K562 (cell line): ENCODE measurements around the gene HECW1. TPM values are rescaled to one million over a fixed set of nuclear protein-coding genes. Genes with fewer than 3 reads are reported as not detected.

ENCODE experiments used
- CBX5 ChIP-seq: IDR thresholded peaks from 2 replicates; pipeline ENCODE4 v1.6.1; 2014; ENCODE audit warnings: low read depth, borderline replicate concordance
- EP300 ChIP-seq: IDR thresholded peaks from 2 replicates; pipeline ENCODE4 v1.6.1; 2012; ENCODE audit warnings: low read length, improper control_type of control experiment
- ETV6 ChIP-seq, 3 experiments: fragments of 150-350 bp in 1 of 3; sonication (generic) in 1 of 3; formaldehyde crosslinking in 1 of 3; IDR thresholded peaks; 2 replicates each; pipeline versions ENCODE4 v1.6.1 to v1.8.0; 2014 to 2022; ENCODE audit warnings: borderline replicate concordance in 2 of 3, low read depth in 2 of 3, antibody characterized with exemption in 1 of 3, low read length in 1 of 3, mild to moderate bottlenecking in 1 of 3, missing genetic modification reagents in 1 of 3
- FOXJ2 ChIP-seq: fragments of 200-800 bp; sonication (Bioruptor generic); IDR thresholded peaks from 2 replicates; pipeline ENCODE4 v1.6.1; 2016; ENCODE audit warnings: missing genetic modification characterization, missing compliant biosample characterization
- HOMEZ ChIP-seq: fragments of 250-450 bp; sonication (Bioruptor Pico); IDR thresholded peaks from 2 replicates; pipeline ENCODE4 v1.4.0; 2020; ENCODE audit warnings: mild to moderate bottlenecking, moderate library complexity
- JUN ChIP-seq, 2 experiments: sonication (generic) in 1 of 2; formaldehyde crosslinking in 1 of 2; IDR thresholded peaks; 2 replicates each; pipeline versions ENCODE4 v1.6.1 to v1.8.0; 2012 to 2022; ENCODE audit warnings: borderline replicate concordance in 2 of 2, mild to moderate bottlenecking in 2 of 2, improper control_type of control experiment in 1 of 2, low read depth in 1 of 2, low read length in 1 of 2, missing genetic modification reagents in 1 of 2
- KHSRP ChIP-seq: fragments of 450-650 bp; IDR thresholded peaks from 2 replicates; pipeline ENCODE4 v1.6.1; 2017
- RBM22 ChIP-seq: fragments of 200-400 bp; formaldehyde crosslinking; IDR thresholded peaks from 2 replicates; pipeline ENCODE4 v1.6.1; 2018; ENCODE audit warnings: low read length, low read depth; ENCODE audit not compliant: poor library complexity, severe bottlenecking
- SMC3 ChIP-seq: conservative IDR thresholded peaks from 2 replicates; pipeline ENCODE4 v1.6.1; 2011; ENCODE audit warnings: low read depth, low read length, improper control_type of control experiment; ENCODE audit not compliant: insufficient read depth
- SREBF1 ChIP-seq: fragments of 150-350 bp; IDR thresholded peaks from 2 replicates; pipeline ENCODE4 v1.6.1; 2014; ENCODE audit warnings: antibody characterized with exemption, low read depth, low read length, borderline replicate concordance
- TAF7 ChIP-seq: fragments of 450-650 bp; IDR thresholded peaks from 2 replicates; pipeline ENCODE4 v1.6.1; 2016; ENCODE audit warnings: missing genetic modification characterization, missing compliant biosample characterization
- TEAD1 ChIP-seq, 2 experiments: fragments of 450-650 bp in 1 of 2; sonication (generic) in 1 of 2; formaldehyde crosslinking; IDR thresholded peaks; 2 replicates each; pipeline versions ENCODE4 v1.4.0 to v1.8.0; 2020 to 2022; ENCODE audit warnings: mild to moderate bottlenecking in 2 of 2, missing genetic modification reagents in 1 of 2
- ZNF347 ChIP-seq: fragments of 450-650 bp; formaldehyde crosslinking; IDR thresholded peaks from 2 replicates; pipeline ENCODE4 v1.4.0; 2020; ENCODE audit warnings: low read depth, mild to moderate bottlenecking, moderate library complexity
- ZNF551 ChIP-seq: fragments of 250-450 bp; sonication (Bioruptor Pico); IDR thresholded peaks from 2 replicates; pipeline ENCODE4 v1.5.0; 2021; ENCODE audit warnings: mild to moderate bottlenecking, moderate library complexity
- polyA plus RNA-seq, 8 experiments: library from polyadenylated mRNA; depleted of rRNA in 4 of 8; stranded (reverse) in 5 of 8; unstranded in 3 of 8; fragments of >200 nt; fragmentation: Nextera tagmentation in 2 of 8; fragmentation: Illumina TruSeq in 1 of 8; extraction: Ambion mirVana in 2 of 8; extraction: Trizol in 1 of 8; gene quantifications; 2 replicates each; pipeline versions ENCODE4 v1.2.1 to v1.2.3, GENCODE V29; 2011 to 2014; ENCODE audit warnings: inconsistent platforms in 1 of 8, missing spikeins in 1 of 8
- total RNA-seq, 7 experiments: library from RNA; depleted of rRNA in 6 of 7; stranded (reverse); fragments of >200 nt in 6 of 7; fragmentation: Illumina TruSeq in 2 of 7; extraction: Trizol in 2 of 7; gene quantifications; 2 replicates each; pipeline versions ENCODE4 v1.2.1 to v1.2.3, GENCODE V29; 2011 to 2021; ENCODE audit warnings: low replicate concordance in 1 of 7
- TF ChIP-seq, protein P1 (sequence below): sonication (generic); formaldehyde crosslinking; IDR thresholded peaks from 2 replicates; pipeline ENCODE4 v1.8.1; 2023; ENCODE audit warnings: mild to moderate bottlenecking, missing genetic modification reagents
- TF ChIP-seq, protein P2 (sequence below), 2 experiments: IDR thresholded peaks; 2 replicates each; pipeline ENCODE4 v1.6.1; 2012; ENCODE audit warnings: improper control_type of control experiment in 2 of 2, low read depth in 2 of 2, low read length in 2 of 2, borderline replicate concordance in 1 of 2
- TF ChIP-seq, protein P3 (sequence below): conservative IDR thresholded peaks from 2 replicates; pipeline ENCODE4 v1.6.1; 2011; ENCODE audit warnings: low read depth, mild to moderate bottlenecking, low read length; ENCODE audit not compliant: control insufficient read depth

The HECW1 gene
- total and polyA plus RNA-seq, 9 of the 15 experiments (the other 6 are each of a cell fraction or from before 2014, with no cell fraction given) = 0.07 to 0.31 (median 0.13) TPM; not detected in 4

GRCh38 chr7:43582503-43583423, 470.3 kb downstream of the HECW1 start, which contains the start of gene STK17A (continued):
- no peak for TF ChIP-seq HOMEZ
- no peak for TF ChIP-seq RBM22
- 0 out of 4 replicates have a peak, but pooled peaks of 1 of the 2 experiments have one; percentile 50 for TF ChIP-seq TEAD1 (CRISPR knock-in tag; IDR thresholded peaks at IDR 0.05)
- no peak for TF ChIP-seq ZNF347
- no peak for TF ChIP-seq EP300
- TF ChIP-seq SMC3 = peak; percentile 95
- peak; percentile 12; the same call in 1 of the 2 replicates for TF ChIP-seq TAF7
- TF ChIP-seq FOXJ2 = no peak
- TF ChIP-seq, protein P1, sequence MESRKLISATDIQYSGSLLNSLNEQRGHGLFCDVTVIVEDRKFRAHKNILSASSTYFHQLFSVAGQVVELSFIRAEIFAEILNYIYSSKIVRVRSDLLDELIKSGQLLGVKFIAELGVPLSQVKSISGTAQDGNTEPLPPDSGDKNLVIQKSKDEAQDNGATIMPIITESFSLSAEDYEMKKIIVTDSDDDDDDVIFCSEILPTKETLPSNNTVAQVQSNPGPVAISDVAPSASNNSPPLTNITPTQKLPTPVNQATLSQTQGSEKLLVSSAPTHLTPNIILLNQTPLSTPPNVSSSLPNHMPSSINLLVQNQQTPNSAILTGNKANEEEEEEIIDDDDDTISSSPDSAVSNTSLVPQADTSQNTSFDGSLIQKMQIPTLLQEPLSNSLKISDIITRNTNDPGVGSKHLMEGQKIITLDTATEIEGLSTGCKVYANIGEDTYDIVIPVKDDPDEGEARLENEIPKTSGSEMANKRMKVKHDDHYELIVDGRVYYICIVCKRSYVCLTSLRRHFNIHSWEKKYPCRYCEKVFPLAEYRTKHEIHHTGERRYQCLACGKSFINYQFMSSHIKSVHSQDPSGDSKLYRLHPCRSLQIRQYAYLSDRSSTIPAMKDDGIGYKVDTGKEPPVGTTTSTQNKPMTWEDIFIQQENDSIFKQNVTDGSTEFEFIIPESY = peak; percentile 78; the same call in 1 of the 2 replicates
- 0 out of 2 replicates have a peak, but pooled peaks have one; percentile 14 for TF ChIP-seq JUN (IDR thresholded peaks at IDR 0.05; ENCODE audit: borderline replicate concordance, low read depth, low read length)
- no peak for TF ChIP-seq JUN (CRISPR knock-in tag; IDR thresholded peaks at IDR 0.05; ENCODE audit: borderline replicate concordance)
- TF ChIP-seq SREBF1 = 0 out of 2 replicates have a peak, but pooled peaks have one; percentile 35
- TF ChIP-seq, protein P2, sequence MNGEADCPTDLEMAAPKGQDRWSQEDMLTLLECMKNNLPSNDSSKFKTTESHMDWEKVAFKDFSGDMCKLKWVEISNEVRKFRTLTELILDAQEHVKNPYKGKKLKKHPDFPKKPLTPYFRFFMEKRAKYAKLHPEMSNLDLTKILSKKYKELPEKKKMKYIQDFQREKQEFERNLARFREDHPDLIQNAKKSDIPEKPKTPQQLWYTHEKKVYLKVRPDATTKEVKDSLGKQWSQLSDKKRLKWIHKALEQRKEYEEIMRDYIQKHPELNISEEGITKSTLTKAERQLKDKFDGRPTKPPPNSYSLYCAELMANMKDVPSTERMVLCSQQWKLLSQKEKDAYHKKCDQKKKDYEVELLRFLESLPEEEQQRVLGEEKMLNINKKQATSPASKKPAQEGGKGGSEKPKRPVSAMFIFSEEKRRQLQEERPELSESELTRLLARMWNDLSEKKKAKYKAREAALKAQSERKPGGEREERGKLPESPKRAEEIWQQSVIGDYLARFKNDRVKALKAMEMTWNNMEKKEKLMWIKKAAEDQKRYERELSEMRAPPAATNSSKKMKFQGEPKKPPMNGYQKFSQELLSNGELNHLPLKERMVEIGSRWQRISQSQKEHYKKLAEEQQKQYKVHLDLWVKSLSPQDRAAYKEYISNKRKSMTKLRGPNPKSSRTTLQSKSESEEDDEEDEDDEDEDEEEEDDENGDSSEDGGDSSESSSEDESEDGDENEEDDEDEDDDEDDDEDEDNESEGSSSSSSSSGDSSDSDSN (IDR thresholded peaks at IDR 0.05; ENCODE audit: borderline replicate concordance in 1 of 2, low read depth in 2 of 2, low read length in 2 of 2) = peak; percentile 76 to 90; a peak in 3 of 4 replicates
- no peak for TF ChIP-seq ETV6 (IDR thresholded peaks at IDR 0.05; ENCODE audit: borderline replicate concordance in 1 of 2, low read depth in 2 of 2, low read length in 1 of 2)
- no peak for TF ChIP-seq ETV6 (CRISPR knock-in tag; IDR thresholded peaks at IDR 0.05; ENCODE audit: borderline replicate concordance)
- TF ChIP-seq, protein P3, sequence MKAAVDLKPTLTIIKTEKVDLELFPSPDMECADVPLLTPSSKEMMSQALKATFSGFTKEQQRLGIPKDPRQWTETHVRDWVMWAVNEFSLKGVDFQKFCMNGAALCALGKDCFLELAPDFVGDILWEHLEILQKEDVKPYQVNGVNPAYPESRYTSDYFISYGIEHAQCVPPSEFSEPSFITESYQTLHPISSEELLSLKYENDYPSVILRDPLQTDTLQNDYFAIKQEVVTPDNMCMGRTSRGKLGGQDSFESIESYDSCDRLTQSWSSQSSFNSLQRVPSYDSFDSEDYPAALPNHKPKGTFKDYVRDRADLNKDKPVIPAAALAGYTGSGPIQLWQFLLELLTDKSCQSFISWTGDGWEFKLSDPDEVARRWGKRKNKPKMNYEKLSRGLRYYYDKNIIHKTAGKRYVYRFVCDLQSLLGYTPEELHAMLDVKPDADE = no peak
- no peak for TF ChIP-seq KHSRP
- no peak for TF ChIP-seq ZNF551 (CRISPR knock-in tag)
- 0 out of 2 replicates have a peak, but pooled peaks have one; percentile 42 for TF ChIP-seq CBX5
